NCI-H1436 (cell line): ENCODE results near the gene SPARC.
A peak's percentile ranks its signal among the peaks of the same experiment; 100 is the strongest.

Experiments used
- DNase-seq: peaks from one replicate; lab custom pipeline; 2025; lab: John Stamatoyannopoulos, UW

SPARC gene

GRCh38 chr5:151659001-151659754, 27.5 kb downstream of the SPARC start:
- DNase-seq, result peak; percentile 58

DNA sequence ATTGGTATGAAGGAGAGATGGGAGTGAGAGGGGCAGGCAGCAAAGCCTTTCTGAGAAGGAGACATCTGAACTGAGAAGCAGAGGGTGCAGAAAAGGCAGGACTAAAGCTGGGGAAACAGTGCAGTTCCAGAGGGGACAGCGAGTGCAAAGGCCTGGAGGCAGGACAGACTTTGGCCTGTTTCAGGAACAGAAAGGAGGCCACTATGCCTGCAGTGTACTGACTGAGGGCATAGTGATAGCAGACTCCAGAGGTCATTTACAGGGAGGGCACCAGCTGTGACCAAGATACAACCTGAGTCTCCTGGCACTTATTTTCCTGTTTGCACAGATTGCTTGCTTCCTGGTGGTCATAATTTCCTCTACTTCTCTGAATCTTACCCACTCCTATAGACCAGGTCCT, 29.6 kb downstream of the SPARC start:
- DNase-seq, result no peak

DNA sequence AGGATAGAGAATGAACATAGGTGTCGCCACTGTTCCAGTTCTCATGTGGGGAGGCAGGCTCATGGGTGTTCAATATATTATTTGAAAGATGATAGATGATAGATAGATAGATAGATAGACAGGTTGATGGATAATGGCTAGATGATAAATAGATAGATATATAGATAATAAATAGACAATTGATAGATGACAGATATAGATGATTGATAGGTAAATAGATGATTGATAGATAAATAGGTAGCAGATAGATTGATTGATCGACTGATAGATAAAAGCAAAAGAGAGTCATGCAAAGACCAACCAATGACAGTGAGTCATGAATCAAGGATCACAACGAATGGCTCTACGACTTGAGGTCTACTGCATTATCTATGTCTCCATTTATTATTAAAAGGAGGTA, 30.4 kb downstream of the SPARC start:
- DNase-seq, result no peak

GRCh38 chr5:151651997-151652645, 34.6 kb downstream of the SPARC start:
- DNase-seq, result peak; percentile 57

- no peak for DNase-seq
Measured at GRCh38 chr5:151648988-151649387, 37.7 kb downstream of the SPARC start.

DNA sequence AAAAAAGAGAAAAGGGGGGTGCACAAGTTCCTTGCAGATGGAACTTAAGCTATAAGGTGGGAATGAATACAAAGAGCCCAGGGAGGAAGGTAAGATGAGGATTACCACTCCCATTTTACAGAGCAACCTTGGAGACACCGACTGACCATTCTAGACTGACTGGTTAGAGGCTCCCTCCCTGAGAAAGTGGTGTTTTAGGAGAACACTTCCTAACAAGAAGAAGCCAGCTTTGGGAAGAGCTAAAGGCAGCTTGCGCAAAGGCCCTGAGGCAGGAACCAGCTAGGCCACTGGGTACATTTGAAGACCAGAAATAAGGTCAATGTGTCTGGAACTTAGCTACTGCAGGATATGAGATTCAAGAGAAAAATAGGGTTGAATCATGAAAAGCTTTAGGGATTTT, 38.6 kb downstream of the SPARC start:
- no peak for DNase-seq

GRCh38 chr5:151647320-151647861, 39.3 kb downstream of the SPARC start:
- DNase-seq, result no peak

DNA sequence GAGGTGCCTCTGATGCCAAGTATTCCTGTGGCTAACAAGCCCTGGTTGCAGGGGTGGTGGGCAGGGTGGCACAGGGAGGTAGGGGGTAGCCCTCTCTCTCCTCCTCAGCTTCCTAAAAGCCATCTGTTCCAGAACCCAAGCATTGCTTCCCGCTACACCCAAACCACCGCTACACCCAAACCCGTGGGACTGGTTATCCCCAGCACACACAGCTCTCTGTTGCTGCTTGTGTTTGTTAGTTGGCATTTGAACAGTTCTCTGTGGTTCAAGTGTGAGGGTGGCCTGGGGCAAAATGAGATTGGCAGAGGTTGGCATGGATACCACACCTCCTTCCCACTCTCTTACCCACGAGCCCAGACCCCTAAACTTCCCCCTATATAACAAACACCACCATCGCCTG, 40.4 kb downstream of the SPARC start:
- no peak for DNase-seq

DNA sequence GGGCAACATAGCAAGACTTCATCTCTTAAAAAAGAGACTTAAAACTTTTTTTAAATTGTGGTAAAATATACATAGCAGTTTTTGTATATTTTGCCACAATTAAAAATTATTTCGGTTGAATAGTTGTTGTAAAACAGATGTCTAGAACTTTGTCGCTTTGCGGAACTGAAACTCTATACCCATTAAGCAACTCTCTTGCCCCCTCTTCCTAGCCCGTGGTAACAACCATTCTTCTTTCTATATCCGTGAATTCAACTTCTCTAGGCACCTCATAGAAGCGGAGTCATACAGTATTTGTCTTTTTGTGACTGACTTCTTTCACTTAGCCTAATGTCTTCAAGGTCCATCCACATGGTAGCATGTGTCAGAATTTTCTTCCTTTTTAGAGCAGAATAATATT, 43.3 kb downstream of the SPARC start:
- no peak for DNase-seq

- DNase-seq, result no peak
Measured at GRCh38 chr5:151642472-151643140, 44.1 kb downstream of the SPARC start.

GRCh38 chr5:151638619-151639018, 48.1 kb downstream of the SPARC start:
- no peak for DNase-seq

GRCh38 chr5:151637676-151638075, 49.0 kb downstream of the SPARC start:
- DNase-seq, result no peak

DNA sequence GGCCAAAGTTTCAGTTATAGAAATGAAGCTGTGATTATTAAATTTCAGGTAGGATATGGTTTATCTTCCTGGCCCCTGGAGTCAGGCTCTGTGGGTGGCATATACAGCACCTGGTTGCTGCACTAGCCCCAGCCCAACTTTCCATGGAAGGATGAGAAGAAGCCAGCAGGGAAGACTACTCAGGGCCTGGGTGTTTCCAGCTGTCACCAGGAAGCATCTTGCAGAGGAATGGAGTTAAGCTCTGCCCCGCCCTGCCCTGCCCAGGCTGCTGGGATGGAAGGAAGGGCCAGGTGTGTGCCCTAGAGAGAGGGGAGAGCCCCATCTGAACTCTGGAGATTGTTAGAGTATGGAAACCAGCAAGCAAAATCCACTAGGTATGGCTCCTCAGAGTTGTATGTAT, 52.8 kb downstream of the SPARC start:
- no peak for DNase-seq

DNA sequence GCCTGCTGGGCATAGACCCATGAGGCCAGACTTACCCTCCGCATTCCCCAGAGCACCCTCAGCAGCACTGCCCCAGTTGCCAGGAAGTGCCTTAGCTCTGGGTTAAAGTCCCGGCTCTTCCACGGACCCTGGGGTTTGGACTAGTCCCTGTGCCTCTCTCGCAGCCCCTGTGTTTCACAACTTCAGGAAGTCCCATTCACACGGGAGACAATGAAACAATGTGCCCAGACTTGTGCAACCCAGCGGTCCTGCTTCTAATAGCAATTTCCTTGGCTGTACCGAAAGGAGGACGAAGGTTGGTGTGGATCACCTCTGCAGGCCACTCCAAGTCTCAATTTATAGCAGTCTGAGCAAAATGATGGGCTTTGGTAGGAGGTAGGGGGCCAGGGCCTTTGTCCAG, 53.8 kb downstream of the SPARC start:
- no peak for DNase-seq

- no peak for DNase-seq
Measured at GRCh38 chr5:151632524-151632923, 54.2 kb downstream of the SPARC start.

- no peak for DNase-seq
Measured at GRCh38 chr5:151631941-151632340, 54.8 kb downstream of the SPARC start.

- DNase-seq, result no peak
Measured at GRCh38 chr5:151630088-151630487, 56.6 kb downstream of the SPARC start.

DNA sequence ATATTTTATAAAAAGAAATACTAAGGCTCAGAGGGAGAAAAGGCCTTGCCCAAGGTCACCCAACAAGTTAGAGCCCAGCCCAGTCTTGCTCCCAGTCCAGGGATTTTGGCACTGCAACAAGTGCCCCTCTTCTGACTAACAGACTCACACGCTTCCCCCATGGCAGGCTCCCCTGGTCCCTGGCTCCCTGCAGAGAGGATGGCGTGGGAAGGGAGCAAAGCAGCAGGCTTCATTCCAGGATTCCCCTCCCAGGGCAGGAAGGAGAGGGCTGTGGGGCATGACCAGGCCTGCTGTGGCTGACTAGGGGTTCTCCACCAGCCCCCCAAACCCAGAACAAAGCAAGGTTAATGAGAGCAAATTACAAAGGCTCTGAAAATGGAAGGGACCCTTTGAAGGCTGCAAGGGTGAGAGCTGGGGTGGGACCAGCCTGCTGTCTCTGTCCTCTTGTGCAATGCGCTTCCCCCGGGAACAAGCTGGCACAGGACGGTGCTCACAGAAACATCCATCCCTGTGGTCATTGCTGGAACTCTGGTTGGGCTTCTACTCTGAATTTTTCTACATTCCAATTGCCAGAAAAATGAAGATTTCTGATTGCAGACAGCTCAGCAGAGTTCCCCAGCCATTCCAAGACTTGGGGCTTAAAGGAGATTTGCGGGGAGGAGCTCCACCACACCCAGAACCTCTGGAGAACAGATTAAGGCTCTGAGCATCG, 58.4 kb downstream of the SPARC start:
- no peak for DNase-seq

GRCh38 chr5:151627650-151628049, 59.1 kb downstream of the SPARC start:
- DNase-seq, result no peak

DNA sequence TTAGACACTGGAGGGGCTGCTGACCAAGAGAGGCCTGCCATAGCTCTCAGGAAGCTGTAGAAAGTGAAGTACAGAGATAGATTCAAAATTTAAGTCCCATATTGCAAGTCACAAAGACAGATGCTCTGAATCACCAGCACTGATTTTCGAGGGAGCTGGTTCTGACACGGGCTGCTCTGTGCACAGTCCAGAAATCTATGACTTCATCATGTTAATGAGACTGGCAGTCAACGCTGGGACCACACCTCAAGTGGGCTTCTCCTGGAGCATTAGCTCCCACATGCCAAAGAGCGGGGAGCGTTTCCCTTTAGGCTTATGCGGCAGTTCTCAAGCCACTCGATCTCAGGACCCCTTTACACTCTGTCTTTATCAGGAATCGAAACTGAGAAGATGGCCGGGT, 61.4 kb downstream of the SPARC start:
- DNase-seq, result no peak

- DNase-seq, result no peak
Measured at GRCh38 chr5:151624476-151624875, 62.2 kb downstream of the SPARC start.

GRCh38 chr5:151622367-151623088, 64.2 kb downstream of the SPARC start:
- peak; percentile 56 for DNase-seq
